K562 (cell line): ENCODE measurements around the gene POLR3E. TPM values are rescaled to one million over a fixed set of nuclear protein-coding genes. Genes with fewer than 3 reads are reported as not detected.

Experiments used
- ATAC-seq: fragments of 200-7000 bp; cut with Tn5 transposase; 3 replicates; pipeline ENCODE4 v1.9.1; 2020; ENCODE audit warnings: moderate library complexity
- BruUV-seq: library from RNA; stranded (reverse); fragments of 400-500 nt; replicated peaks from 2 replicates; lab custom pipeline; 2021; lab: Mats Ljungman, UMichigan
- CTCF ChIA-PET: fragments of 300-600 bp; formaldehyde crosslinking; extraction: SDS; loops from one replicate; lab custom pipeline; 2021; ENCODE audit warnings: low intra/inter-chr PET ratio; lab: Yijun Ruan, JAX
- POLR2A ChIA-PET: fragments of 300-600, 350-650 bp; sonication (Branson Sonifier 250); formaldehyde crosslinking; extraction: SDS; loops from one replicate; lab custom pipeline; 2021; ENCODE audit warnings: antibody characterized with exemption, inconsistent platforms; lab: Yijun Ruan, JAX
- DNase-seq, 4 experiments: peaks; one replicate each; pipeline versions ENCODE4 v3.0.0 to v3.0.0-alpha.2; 2011 to 2018; ENCODE audit warnings: low spot score in 3 of 4, mixed read lengths in 3 of 4; ENCODE audit errors: extremely low read depth in 1 of 4
- FAIRE-seq: peaks from 2 replicates; lab custom pipeline; 2011; peaks lifted over from hg19 to GRCh38; lab: Jason Lieb, UNC
- H2AFZ ChIP-seq: 2 replicates; pipeline ENCODE4 v1.6.0; 2011; ENCODE audit warnings: low read depth, low read length, control low read depth, inconsistent platforms
- H3K27ac ChIP-seq: fragments of 200-600 bp; 3 replicates; pipeline ENCODE4 v1.8.0; 2011; ENCODE audit warnings: low read depth, mild to moderate bottlenecking, control low read depth, inconsistent platforms, low read length, moderate library complexity, mixed read lengths; ENCODE audit errors: extremely low read depth
- H3K27me3 ChIP-seq, 2 experiments: fragments of 300-600 bp in 1 of 2; 2 replicates in 1 of 2; 3 replicates in 1 of 2; pipeline versions ENCODE4 v1.6.0 to v1.8.0; 2011; ENCODE audit warnings: inconsistent platforms in 2 of 2, low read length in 2 of 2, mild to moderate bottlenecking in 1 of 2, mixed read lengths in 1 of 2, moderate library complexity in 1 of 2; ENCODE audit not compliant: control insufficient read depth in 2 of 2, insufficient read depth in 2 of 2
- H3K36me3 ChIP-seq: fragments of 300-600 bp; 3 replicates; pipeline ENCODE4 v1.8.0; 2011; ENCODE audit warnings: mild to moderate bottlenecking, low read length, inconsistent platforms; ENCODE audit not compliant: control insufficient read depth, insufficient read depth
- H3K4me1 ChIP-seq, 2 experiments: fragments of 200-600 bp in 1 of 2; replicated peaks in 1 of 2; 2 replicates in 1 of 2; 3 replicates in 1 of 2; pipeline versions ENCODE4 v1.5.1 to v1.8.0; 2011; ENCODE audit warnings: inconsistent platforms in 2 of 2, low read length in 2 of 2, mild to moderate bottlenecking in 1 of 2, mixed read lengths in 1 of 2, moderate library complexity in 1 of 2; ENCODE audit not compliant: control insufficient read depth in 2 of 2, insufficient read depth in 2 of 2
- H3K4me2 ChIP-seq: 2 replicates; pipeline ENCODE4 v1.6.1; 2011; ENCODE audit warnings: low read length, control low read depth, inconsistent platforms, mixed read lengths; ENCODE audit not compliant: insufficient read depth
- H3K4me3 ChIP-seq: fragments of 200-600 bp; sonication (generic), shearing (Covaris generic); 2 replicates; pipeline ENCODE4 v1.5.1; 2016; ENCODE audit warnings: control low read depth, inconsistent platforms
- H3K79me2 ChIP-seq: fragments of 200-600 bp; 3 replicates; pipeline ENCODE4 v1.8.0; 2011; ENCODE audit warnings: low read length, inconsistent platforms; ENCODE audit not compliant: control insufficient read depth, insufficient read depth
- H3K9ac ChIP-seq, 2 experiments: 2 replicates each; pipeline versions ENCODE4 v1.6.0 to v1.6.1; 2011; ENCODE audit warnings: low read depth in 2 of 2, low read length in 2 of 2, control low read depth in 1 of 2, inconsistent platforms in 1 of 2, mild to moderate bottlenecking in 1 of 2, mixed read lengths in 1 of 2; ENCODE audit not compliant: insufficient read depth in 1 of 2
- H3K9me1 ChIP-seq: one replicate; pipeline ENCODE4 v1.6.0; 2011; ENCODE audit warnings: inconsistent platforms, mild to moderate bottlenecking, low read length, moderate library complexity; ENCODE audit not compliant: control insufficient read depth, insufficient read depth
- H3K9me3 ChIP-seq: replicated peaks from 2 replicates; pipeline ENCODE4 v1.5.1; 2011; ENCODE audit warnings: low read depth, low read length, inconsistent platforms; ENCODE audit not compliant: control insufficient read depth, insufficient read depth
- H4K20me1 ChIP-seq: replicated peaks from 2 replicates; pipeline ENCODE4 v1.6.1; 2011; ENCODE audit warnings: low read length, inconsistent platforms, mixed read lengths; ENCODE audit not compliant: control insufficient read depth, insufficient read depth
- CEBPG ChIP-seq, 3 experiments: fragments of 200-800 bp in 1 of 3; sonication (Bioruptor generic) in 1 of 3; sonication (generic) in 1 of 3; formaldehyde crosslinking in 1 of 3; IDR thresholded peaks in 2 of 3; conservative IDR thresholded peaks in 1 of 3; 2 replicates each; pipeline versions ENCODE4 v1.6.1 to v1.8.0; 2016 to 2022; ENCODE audit warnings: missing compliant biosample characterization in 2 of 3, missing genetic modification characterization in 2 of 3, mild to moderate bottlenecking in 1 of 3, missing genetic modification reagents in 1 of 3
- FOXJ3 ChIP-seq: sonication (generic); formaldehyde crosslinking; IDR thresholded peaks from 2 replicates; pipeline ENCODE4 v1.4.0; 2020; ENCODE audit warnings: mild to moderate bottlenecking, missing genetic modification reagents
- POLR2A ChIP-seq: fragments of 450-650 bp; conservative IDR thresholded peaks from 2 replicates; pipeline ENCODE4 v1.6.1; 2016
- POLR2G ChIP-seq: fragments of 200-400 bp; formaldehyde crosslinking; IDR thresholded peaks from 2 replicates; pipeline ENCODE4 v1.6.1; 2017; ENCODE audit warnings: low read depth, mild to moderate bottlenecking, antibody characterized with exemption, low read length, moderate library complexity
- PPARD ChIP-seq: fragments of 250-450 bp; sonication (Bioruptor Pico); IDR thresholded peaks from 2 replicates; pipeline ENCODE4 v1.8.0; 2022; ENCODE audit warnings: inconsistent platforms, mild to moderate bottlenecking, moderate library complexity
- SRSF3 ChIP-seq: fragments of 200-400 bp; formaldehyde crosslinking; IDR thresholded peaks from 2 replicates; pipeline ENCODE4 v1.6.1; 2016; ENCODE audit warnings: mild to moderate bottlenecking, low read length, moderate library complexity; ENCODE audit not compliant: insufficient read depth
- STAG1 ChIP-seq: sonication (generic); formaldehyde crosslinking; IDR thresholded peaks from 2 replicates; pipeline ENCODE4 v1.5.0; 2020; ENCODE audit warnings: missing genetic modification reagents, borderline replicate concordance
- THAP7 ChIP-seq: fragments of 250-450 bp; sonication (Bioruptor Pico); IDR thresholded peaks from 2 replicates; pipeline ENCODE4 v1.5.0; 2021
- WHSC1 ChIP-seq: IDR thresholded peaks from one replicate; pipeline ENCODE4 v1.6.1; 2012; ENCODE audit warnings: low read length, control low read depth, inconsistent platforms
- ZC3H11A ChIP-seq: IDR thresholded peaks from 2 replicates; pipeline ENCODE4 v1.6.1; 2012; ENCODE audit warnings: low read depth, low read length, improper control_type of control experiment
- ZC3H4 ChIP-seq: sonication (generic); formaldehyde crosslinking; IDR thresholded peaks from 2 replicates; pipeline ENCODE4 v1.9.0; 2021; ENCODE audit warnings: missing genetic modification reagents, borderline replicate concordance
- ZNF12 ChIP-seq: sonication (generic); formaldehyde crosslinking; IDR thresholded peaks from 2 replicates; pipeline ENCODE4 v1.4.0; 2020; ENCODE audit warnings: mild to moderate bottlenecking, missing genetic modification reagents
- ZNF184 ChIP-seq: sonication (generic); formaldehyde crosslinking; IDR thresholded peaks from 2 replicates; pipeline ENCODE4 v1.5.0; 2020; ENCODE audit warnings: missing genetic modification reagents
- ZNF57 ChIP-seq: fragments of 450-650 bp; formaldehyde crosslinking; IDR thresholded peaks from 2 replicates; pipeline ENCODE4 v1.4.0; 2020; ENCODE audit warnings: mild to moderate bottlenecking, moderate library complexity
- ZNF589 ChIP-seq: fragments of 200-800 bp; sonication (Bioruptor generic); IDR thresholded peaks from 2 replicates; pipeline ENCODE4 v1.6.1; 2016; ENCODE audit warnings: low read depth, missing genetic modification characterization, missing compliant biosample characterization
- ZNF764 ChIP-seq: fragments of 250-450 bp; sonication (Bioruptor Pico); IDR thresholded peaks from 2 replicates; pipeline ENCODE4 v1.4.0; 2020; ENCODE audit warnings: low read depth, mild to moderate bottlenecking, moderate library complexity
- WGBS: fragments of 100-300 bp; shearing (Covaris generic); methylation state at CpG from one replicate; pipeline ENCODE4 v1.1.6; 2016; ENCODE audit warnings: low coverage, mixed read lengths; ENCODE audit not compliant: insufficient coverage; ENCODE audit errors: missing lambda C conversion rate; 5-methylcytosine and 5-hydroxymethylcytosine counted together
- in situ Hi-C: fragments of 300-500 bp; cut with MboI; formaldehyde crosslinking; loops from 4 replicates; pipeline ENCODE4 v1.15.0; 2018; ENCODE audit warnings: inconsistent platforms, mixed read lengths
- intact Hi-C: fragments of 100-400 bp; cut with micrococcal nuclease; formaldehyde crosslinking; loops from 2 replicates; pipeline ENCODE4 v1.14.2; 2022
- polyA plus RNA-seq, 8 experiments: library from polyadenylated mRNA; depleted of rRNA in 4 of 8; stranded (reverse) in 5 of 8; unstranded in 3 of 8; fragments of >200 nt; fragmentation: Nextera tagmentation in 2 of 8; fragmentation: Illumina TruSeq in 1 of 8; extraction: Ambion mirVana in 2 of 8; extraction: Trizol in 1 of 8; gene quantifications; 2 replicates each; pipeline versions ENCODE4 v1.2.1 to v1.2.3, GENCODE V29; 2011 to 2014; ENCODE audit warnings: inconsistent platforms in 1 of 8, missing spikeins in 1 of 8
- total RNA-seq, 7 experiments: library from RNA; depleted of rRNA in 6 of 7; stranded (reverse); fragments of >200 nt in 6 of 7; fragmentation: Illumina TruSeq in 2 of 7; extraction: Trizol in 2 of 7; gene quantifications; 2 replicates each; pipeline versions ENCODE4 v1.2.1 to v1.2.3, GENCODE V29; 2011 to 2021; ENCODE audit warnings: low replicate concordance in 1 of 7
- TF ChIP-seq, protein P1 (sequence below): fragments of 450-650 bp; formaldehyde crosslinking; IDR thresholded peaks from 2 replicates; pipeline ENCODE4 v1.4.0; 2022; ENCODE audit warnings: mild to moderate bottlenecking, moderate library complexity

The POLR3E gene
- total and polyA plus RNA-seq, 9 of the 15 experiments (the other 6 are each of a cell fraction or from before 2014, with no cell fraction given), result 17.7 to 151 (median 82.6) TPM

DNA sequence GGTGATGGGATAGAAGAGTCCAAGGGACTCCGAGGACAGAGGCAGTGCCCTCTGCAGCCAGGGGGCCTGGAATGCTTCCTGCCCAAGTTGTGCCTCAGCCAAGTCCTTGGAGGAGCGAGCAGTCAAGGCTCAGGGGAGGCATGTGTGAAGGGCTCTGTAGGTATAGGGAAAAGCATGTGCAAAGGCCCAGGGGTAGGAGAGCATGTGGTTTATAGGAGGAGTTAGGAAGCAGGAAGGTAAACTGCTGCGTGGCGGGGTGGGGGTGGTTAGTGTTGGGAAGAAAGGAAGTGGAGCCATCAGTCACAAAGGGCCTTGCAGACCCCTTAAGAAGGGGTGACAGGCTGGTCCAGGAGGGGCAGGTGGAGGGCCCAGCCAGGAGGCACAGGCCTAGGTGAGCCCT is 7.2 kb downstream of the POLR3E start:
- peaks cover 55% of the 10 kb centered on the region for H3K79me2 ChIP-seq

DNA sequence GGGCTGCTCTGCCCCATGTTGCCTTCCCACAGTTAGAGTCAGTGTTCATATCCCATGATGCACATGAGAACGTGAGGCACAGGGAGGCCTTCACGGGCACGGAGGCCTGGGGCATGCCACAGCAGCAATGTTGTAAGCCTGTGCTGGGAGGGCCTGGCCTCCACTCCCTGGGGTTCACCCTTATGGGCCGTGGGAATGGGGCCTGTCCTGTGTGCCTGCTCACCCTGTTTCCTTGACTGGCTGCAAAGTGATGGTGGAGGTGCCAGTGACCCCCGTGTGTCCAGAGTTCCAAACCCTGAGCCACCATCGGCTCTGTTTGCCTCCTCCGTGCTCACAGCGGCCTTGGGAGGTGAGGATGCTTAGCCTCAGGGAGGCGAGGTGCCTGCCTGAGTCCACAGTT is 9.6 kb downstream of the POLR3E start:
- ATAC-seq, result no peak
- POLR2A ChIA-PET, result interaction anchor here (0.6 to 2.4 kb wide), 3 partner anchors 9 to 102 kb away, joined by 3 to 13 read pairs (median 5); partner anchors contain the start of gene POLR3E
- no TSS peak for BruUV-seq
- in situ Hi-C loops, result no loop called here
- no peak overlapping the region for H3K4me3 ChIP-seq
- DNase-seq, result no peak
- peaks cover 27% of the 10 kb centered on the region for H4K20me1 ChIP-seq
- CTCF ChIA-PET, result no interaction called here
- H3K27ac ChIP-seq, result no peak overlapping the region
- H3K4me2 ChIP-seq, result no peak overlapping the region
- H3K9me1 ChIP-seq, result peaks cover 4% of the 10 kb centered on the region
- no peak overlapping the region for H2AFZ ChIP-seq
- H3K9ac ChIP-seq, result no peak overlapping the region; a peak in 1 of 4 replicates
- WGBS, result 89% methylated on average over 9 of the region's 9 CpGs
- peaks cover 93% of the 10 kb centered on the region for H3K36me3 ChIP-seq
- peaks cover 2 to 5% of the 10 kb centered on the region in 2 experiments; a peak in 1 of 5 replicates for H3K4me1 ChIP-seq
- no peaks in the 10 kb centered on the region for H3K27me3 ChIP-seq
- H3K79me2 ChIP-seq, result peaks cover 32% of the 10 kb centered on the region
- intact Hi-C loops, result no loop called here
- no peak for FAIRE-seq
- H3K9me3 ChIP-seq, result no peaks in the 10 kb centered on the region
- TF ChIP-seq ZC3H4, result no peak
- no peak for TF ChIP-seq ZNF589
- peak; percentile 40 for TF ChIP-seq POLR2G
- TF ChIP-seq ZNF184 (CRISPR knock-in tag), result no peak
- no peak for TF ChIP-seq SRSF3
- TF ChIP-seq ZNF57 (CRISPR knock-in tag), result no peak
- no peak for TF ChIP-seq WHSC1
- TF ChIP-seq FOXJ3 (CRISPR knock-in tag), result no peak
- TF ChIP-seq ZNF764, result no peak
- no peak for TF ChIP-seq ZC3H11A
- TF ChIP-seq THAP7, result no peak
- TF ChIP-seq CEBPG (CRISPR knock-in tag; IDR thresholded peaks at IDR 0.05), result no peak
- no peak for TF ChIP-seq CEBPG (tag; conservative IDR thresholded peaks at IDR 0.05 in 1 of 2, IDR thresholded peaks at IDR 0.05 in 1 of 2)
- TF ChIP-seq STAG1 (CRISPR knock-in tag), result no peak

More for the DNA sequence above, 7.2 kb downstream of the POLR3E start:
- Histone ChIP-seq H3K4me1 (peaks cover 5% of the 10 kb centered on the region in 2 experiments; a peak in 2 of 5 replicates), H3K27ac (no peak overlapping the region), H3K4me2 (no peak overlapping the region), H3K9me1 (peaks cover 4% of the 10 kb centered on the region), H2AFZ (no peak overlapping the region), H3K9ac (no peak overlapping the region), H3K36me3 (peaks cover 98% of the 10 kb centered on the region), H3K27me3 (no peaks in the 10 kb centered on the region), H4K20me1 (peaks cover 44% of the 10 kb centered on the region), H3K4me3 (no peak overlapping the region), H3K9me3 (no peaks in the 10 kb centered on the region)
- ATAC-seq (no peak), FAIRE-seq (no peak), DNase-seq (peak in 1 of 4 experiments; percentile 10)
- ChIA-PET CTCF (no interaction called here), POLR2A (no interaction called here)
- WGBS, result 94% methylated on average over 4 of the region's 4 CpGs
- intact Hi-C loops, result no loop called here
- in situ Hi-C loops, result no loop called here
- TF ChIP-seq, protein P1, sequence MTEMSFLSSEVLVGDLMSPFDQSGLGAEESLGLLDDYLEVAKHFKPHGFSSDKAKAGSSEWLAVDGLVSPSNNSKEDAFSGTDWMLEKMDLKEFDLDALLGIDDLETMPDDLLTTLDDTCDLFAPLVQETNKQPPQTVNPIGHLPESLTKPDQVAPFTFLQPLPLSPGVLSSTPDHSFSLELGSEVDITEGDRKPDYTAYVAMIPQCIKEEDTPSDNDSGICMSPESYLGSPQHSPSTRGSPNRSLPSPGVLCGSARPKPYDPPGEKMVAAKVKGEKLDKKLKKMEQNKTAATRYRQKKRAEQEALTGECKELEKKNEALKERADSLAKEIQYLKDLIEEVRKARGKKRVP (CRISPR knock-in tag), result no peak
- TF ChIP-seq ZNF12 (CRISPR knock-in tag) (no peak), POLR2A (0 out of 2 replicates have a peak, but pooled peaks have one; percentile 27), PPARD (CRISPR knock-in tag) (no peak)
- no TSS peak for BruUV-seq
